ENCODE data around the gene GRIN3B.

- TF ChIP-seq CTCF (IDR thresholded peaks at IDR 0.05; ENCODE audit: low read depth, low read length, poor library complexity, severe bottlenecking), result no peak
- no peak for TF ChIP-seq EZH2phosphoT487 (IDR thresholded peaks at IDR 0.05; ENCODE audit: borderline replicate concordance, low read length)
These were observed 45.3 kb upstream of the GRIN3B start for GRCh38 chr19:954672-955494.

Data from DOHH2 (cell line).